HepG2 (cell line): ENCODE data around the gene NR2F6. TPM values are rescaled to one million over a fixed set of nuclear protein-coding genes. Genes with fewer than 3 reads are reported as not detected.

Experiments
- AGO2 ChIP-seq: fragments of 200-400 bp; formaldehyde crosslinking; optimal IDR thresholded peaks from 2 replicates; pipeline ENCODE3; 2017; ENCODE audit warnings: mild to moderate bottlenecking, low read depth, low read length, moderate library complexity
- AHR ChIP-seq: IDR thresholded peaks from 2 replicates; pipeline ENCODE4 v1.6.1; 2018; ENCODE audit warnings: missing genetic modification reagents, missing compliant biosample characterization
- CC2D1A ChIP-seq: sonication (generic); formaldehyde crosslinking; IDR thresholded peaks from 2 replicates; pipeline ENCODE4 v1.8.1; 2023; ENCODE audit warnings: mild to moderate bottlenecking, missing genetic modification reagents
- CENPX ChIP-seq: sonication (generic); formaldehyde crosslinking; IDR thresholded peaks from 2 replicates; pipeline ENCODE4 v1.9.0; 2021; ENCODE audit warnings: mild to moderate bottlenecking, missing genetic modification reagents, moderate library complexity
- DBP ChIP-seq: sonication (generic); formaldehyde crosslinking; IDR thresholded peaks from 2 replicates; pipeline ENCODE4 v1.4.0; 2020; ENCODE audit warnings: missing genetic modification reagents; ENCODE audit errors: not compliant biosample characterization
- DPF2 ChIP-seq: sonication (generic); formaldehyde crosslinking; IDR thresholded peaks from 2 replicates; pipeline ENCODE4 v1.4.0; 2020; ENCODE audit warnings: mild to moderate bottlenecking, low read depth, missing genetic modification reagents, borderline replicate concordance
- E2F2 ChIP-seq: sonication (generic); formaldehyde crosslinking; IDR thresholded peaks from 2 replicates; pipeline ENCODE4 v1.4.0; 2020; ENCODE audit warnings: missing genetic modification reagents, borderline replicate concordance
- FOXM1 ChIP-seq: sonication (generic); formaldehyde crosslinking; IDR thresholded peaks from 2 replicates; pipeline ENCODE4 v1.5.0; 2020; ENCODE audit warnings: missing genetic modification reagents
- HNRNPH1 ChIP-seq: fragments of 200-400 bp; formaldehyde crosslinking; optimal IDR thresholded peaks from 2 replicates; pipeline ENCODE3; 2017; ENCODE audit warnings: mild to moderate bottlenecking, low read depth, low read length
- MBD4 ChIP-seq: IDR thresholded peaks from 2 replicates; pipeline ENCODE4 v1.6.1; 2012; ENCODE audit warnings: low read length, inconsistent platforms, borderline replicate concordance
- MLLT10 ChIP-seq: sonication (generic); formaldehyde crosslinking; IDR thresholded peaks from 2 replicates; pipeline ENCODE4 v1.4.0; 2020; ENCODE audit warnings: missing genetic modification reagents
- NFYB ChIP-seq: sonication (generic); formaldehyde crosslinking; IDR thresholded peaks from 2 replicates; pipeline ENCODE4 v1.4.0; 2020; ENCODE audit warnings: missing genetic modification reagents
- NR2C2 ChIP-seq: sonication (generic); formaldehyde crosslinking; IDR thresholded peaks from 2 replicates; pipeline ENCODE4 v1.4.0; 2020; ENCODE audit warnings: missing genetic modification reagents, mild to moderate bottlenecking, moderate library complexity, borderline replicate concordance
- NR2F6 ChIP-seq, 2 experiments: IDR thresholded peaks; 2 replicates each; pipeline ENCODE4 v1.6.1; 2016; ENCODE audit warnings: antibody characterized with exemption in 1 of 2, mild to moderate bottlenecking in 1 of 2
- SALL2 ChIP-seq: sonication (generic); formaldehyde crosslinking; IDR thresholded peaks from 2 replicates; pipeline ENCODE4 v1.8.1; 2023; ENCODE audit warnings: mild to moderate bottlenecking, missing genetic modification reagents, inconsistent platforms
- SSRP1 ChIP-seq: IDR thresholded peaks from 2 replicates; pipeline ENCODE4 v1.6.1; 2016; ENCODE audit warnings: control low read depth
- TARDBP ChIP-seq: sonication (generic); formaldehyde crosslinking; IDR thresholded peaks from 2 replicates; pipeline ENCODE4 v1.8.0; 2022; ENCODE audit warnings: mild to moderate bottlenecking, missing genetic modification reagents
- ZBTB1 ChIP-seq: sonication (generic); formaldehyde crosslinking; IDR thresholded peaks from 2 replicates; pipeline ENCODE4 v1.4.0; 2020; ENCODE audit warnings: missing genetic modification reagents, borderline replicate concordance
- ZBTB34 ChIP-seq: sonication (generic); formaldehyde crosslinking; IDR thresholded peaks from 2 replicates; pipeline ENCODE4 v1.8.0; 2022; ENCODE audit warnings: mild to moderate bottlenecking, missing genetic modification reagents
- ZFP37 ChIP-seq: sonication (generic); formaldehyde crosslinking; IDR thresholded peaks from 2 replicates; pipeline ENCODE4 v1.4.0; 2020; ENCODE audit warnings: missing genetic modification reagents, borderline replicate concordance
- ZFP90 ChIP-seq: sonication (generic); formaldehyde crosslinking; IDR thresholded peaks from 2 replicates; pipeline ENCODE4 v1.8.0; 2022; ENCODE audit warnings: missing genetic modification reagents, mild to moderate bottlenecking, inconsistent platforms, borderline replicate concordance
- ZNF275 ChIP-seq: sonication (generic); formaldehyde crosslinking; IDR thresholded peaks from 2 replicates; pipeline ENCODE4 v1.8.0; 2022; ENCODE audit warnings: missing genetic modification reagents, mild to moderate bottlenecking, inconsistent platforms, borderline replicate concordance
- ZNF282 ChIP-seq: fragments of 450-650 bp; IDR thresholded peaks from 2 replicates; pipeline ENCODE4 v1.6.1; 2018; ENCODE audit not compliant: partially characterized antibody
- ZNF382 ChIP-seq: sonication (generic); formaldehyde crosslinking; IDR thresholded peaks from 2 replicates; pipeline ENCODE4 v1.5.0; 2020; ENCODE audit warnings: missing genetic modification reagents, mild to moderate bottlenecking, borderline replicate concordance
- ZNF605 ChIP-seq: sonication (generic); formaldehyde crosslinking; IDR thresholded peaks from 2 replicates; pipeline ENCODE4 v1.8.0; 2022; ENCODE audit warnings: mild to moderate bottlenecking, missing genetic modification reagents
- ZNF782 ChIP-seq: sonication (generic); formaldehyde crosslinking; IDR thresholded peaks from 2 replicates; pipeline ENCODE4 v1.4.0; 2020; ENCODE audit warnings: missing genetic modification reagents, mild to moderate bottlenecking, borderline replicate concordance
- polyA plus RNA-seq, 8 experiments: library from polyadenylated mRNA; depleted of rRNA in 3 of 8; stranded (reverse) in 7 of 8; unstranded in 1 of 8; fragments of >200 nt; fragmentation: Illumina TruSeq in 4 of 8; extraction: Trizol in 4 of 8; gene quantifications; 2 replicates each; pipeline versions ENCODE4 v1.2.1 to v1.2.3, GENCODE V29; 2011 to 2016; ENCODE audit warnings: low read depth in 4 of 8, missing spikeins in 1 of 8, mixed read lengths in 1 of 8; ENCODE audit not compliant: insufficient read depth in 1 of 8
- total RNA-seq, 5 experiments: library from RNA; depleted of rRNA; stranded (reverse); fragments of >200 nt; fragmentation: Illumina TruSeq; extraction: Trizol; gene quantifications; 2 replicates each; pipeline ENCODE4 v1.2.3, GENCODE V29; 2016; ENCODE audit warnings: low read depth in 1 of 5

The NR2F6 gene
- total and polyA plus RNA-seq, 2 of the 13 experiments (the other 11 are each of a cell fraction or from before 2014, with no cell fraction given), result 30.9 to 72.4 TPM

GRCh38 chr19:17215127-17215971, 30.4 kb downstream of the NR2F6 start, which contains the start of gene USE1 (continued):
- TF ChIP-seq ZNF275 (CRISPR knock-in tag) (peak; percentile 41; the same call in 1 of the 2 replicates), SALL2 (peak; percentile 31; the same call in 1 of the 2 replicates), ZFP90 (no peak), HNRNPH1 (no peak), DBP (CRISPR knock-in tag) (no peak), ZBTB1 (CRISPR knock-in tag) (no peak), ZFP37 (CRISPR knock-in tag) (no peak), NFYB (CRISPR knock-in tag) (peak; percentile 58), SSRP1 (CRISPR knock-in tag) (no peak), AGO2 (peak; percentile 88), MLLT10 (CRISPR knock-in tag) (no peak), DPF2 (CRISPR knock-in tag) (no peak), E2F2 (CRISPR knock-in tag) (no peak), AHR (CRISPR knock-in tag) (no peak), FOXM1 (CRISPR knock-in tag) (no peak), ZBTB34 (no peak), MBD4 (no peak), TARDBP (peak; percentile 81; the same call in 1 of the 2 replicates), NR2C2 (peak; percentile 95), ZNF282 (no peak), ZNF382 (CRISPR knock-in tag) (no peak), NR2F6 (IDR thresholded peaks at IDR 0.05) (peak; percentile 31; the same call in 1 of the 2 replicates), NR2F6 (CRISPR knock-in tag; IDR thresholded peaks at IDR 0.05) (peak; percentile 44; the same call in 1 of the 2 replicates), ZNF605 (CRISPR knock-in tag) (peak; percentile 61; the same call in 1 of the 2 replicates), CC2D1A (CRISPR knock-in tag) (0 out of 2 replicates have a peak, but pooled peaks have one; percentile 79), CENPX (CRISPR knock-in tag) (no peak), ZNF782 (CRISPR knock-in tag) (no peak)
